Prostate gland (tissue), 2 donors: Measurements from ENCODE around the gene NCR3LG1. TPM values are rescaled to one million over a fixed set of nuclear protein-coding genes. Genes with fewer than 3 reads are reported as not detected.

Experiments used
- DNase-seq: peaks from one replicate; pipeline ENCODE4 v3.0.0-alpha.2; 2019; ENCODE audit warnings: low spot score
- H3K27ac ChIP-seq, 2 donors: fragments of 200-600 bp; sonication (generic); 2 replicates each; pipeline ENCODE4 v1.5.1; 2017 to 2019
- H3K27me3 ChIP-seq: fragments of 200-600 bp; sonication (generic); replicated peaks from 2 replicates; pipeline ENCODE4 v1.5.1; 2019; ENCODE audit not compliant: insufficient read depth
- H3K36me3 ChIP-seq, 2 donors: fragments of 200-600 bp; sonication (generic); 1 replicate in 1 of 2; 2 replicates in 1 of 2; pipeline versions ENCODE4 v1.5.1 to v1.8.1; 2017 to 2019
- H3K4me1 ChIP-seq: fragments of 200-600 bp; sonication (generic); replicated peaks from 2 replicates; pipeline ENCODE4 v1.5.1; 2019
- H3K4me3 ChIP-seq, 2 donors: fragments of 200-600 bp; sonication (generic); 2 replicates each; pipeline ENCODE4 v1.5.1; 2017 to 2019
- H3K9me3 ChIP-seq: fragments of 200-600 bp; sonication (generic); 2 replicates; pipeline ENCODE4 v1.5.1; 2017
- CTCF ChIP-seq, 4 experiments: fragments of 200-600 bp in 2 of 4; fragments of 450-650 bp in 2 of 4; sonication (generic) in 2 of 4; IDR thresholded peaks; 1 replicate in 3 of 4; 2 replicates in 1 of 4; pipeline ENCODE4 v1.5.1; 2016 to 2019; ENCODE audit warnings: antibody characterized with exemption in 4 of 4, mild to moderate bottlenecking in 2 of 4, moderate library complexity in 2 of 4
- POLR2A ChIP-seq: fragments of 450-650 bp; IDR thresholded peaks from one replicate; pipeline ENCODE4 v1.6.1; 2016; ENCODE audit warnings: antibody characterized with exemption, mild to moderate bottlenecking
- POLR2AphosphoS5 ChIP-seq: sonication (generic); formaldehyde crosslinking; IDR thresholded peaks from one replicate; pipeline ENCODE4 v1.6.1; 2017; ENCODE audit warnings: antibody characterized with exemption
- WGBS: methylation state at CpG from one replicate; pipeline ENCODE4 v1.1.5; 2018; 5-methylcytosine and 5-hydroxymethylcytosine counted together
- intact Hi-C: fragments of 100-400 bp; cut with DNase I; formaldehyde crosslinking; loops from one replicate; pipeline ENCODE4 v1.14.2; 2022
- total RNA-seq, 2 donors: library from RNA; depleted of rRNA; stranded (reverse); fragments of >200 nt; gene quantifications; one replicate each; pipeline ENCODE4 v1.1.0, GENCODE V29; 2016

The NCR3LG1 gene
- total RNA-seq, 2 donors from 2014 or later: 0.41 to 5.9 TPM

GRCh38 chr11:17412488-17413180 is 61.0 kb downstream of the NCR3LG1 start:
- intact Hi-C loops: no loop called here
- DNase-seq: no peak
- no peaks in the 10 kb centered on the region for H3K36me3 ChIP-seq
- no peaks in the 10 kb centered on the region for H3K27me3 ChIP-seq
- peaks cover 15% of the 10 kb centered on the region for H3K4me1 ChIP-seq
- TF ChIP-seq CTCF (IDR thresholded peaks at IDR 0.05) (no peak), POLR2AphosphoS5 (no peak), POLR2A (no peak)
- no peak overlapping the region for H3K4me3 ChIP-seq
- no peaks in the 10 kb centered on the region for H3K9me3 ChIP-seq
- H3K27ac ChIP-seq: peak overlapping the region in 1 of 2 donors; percentile 55
- WGBS: 71% methylated on average over 9 of the region's 9 CpGs

GRCh38 chr11:17413414-17414316 is 62.1 kb downstream of the NCR3LG1 start:
- no peak for TF ChIP-seq CTCF (IDR thresholded peaks at IDR 0.05)
- no peak for TF ChIP-seq POLR2A
- TF ChIP-seq POLR2AphosphoS5: peak; percentile 61
- H3K36me3 ChIP-seq: no peaks in the 10 kb centered on the region
- 70% methylated on average over 15 of the region's 15 CpGs for WGBS
- no peaks in the 10 kb centered on the region for H3K9me3 ChIP-seq
- peaks cover 15% of the 10 kb centered on the region for H3K4me1 ChIP-seq
- no peak overlapping the region for H3K4me3 ChIP-seq
- H3K27me3 ChIP-seq: no peaks in the 10 kb centered on the region
- peak overlapping the region in 1 of 2 donors; percentile 55 for H3K27ac ChIP-seq
- DNase-seq: peak; percentile 64
- intact Hi-C loops: no loop called here

- TF ChIP-seq POLR2A (no peak), CTCF (IDR thresholded peaks at IDR 0.05) (no peak), POLR2AphosphoS5 (no peak)
- intact Hi-C loops: no loop called here
- Histone ChIP-seq H3K27ac (peak overlapping the region in 1 of 2 donors; percentile 55), H3K4me1 (peaks cover 15% of the 10 kb centered on the region), H3K36me3 (no peaks in the 10 kb centered on the region), H3K9me3 (no peaks in the 10 kb centered on the region), H3K27me3 (no peaks in the 10 kb centered on the region), H3K4me3 (no peak overlapping the region)
- WGBS: 83% methylated on average over 8 of the region's 8 CpGs
- DNase-seq: no peak
Observed at GRCh38 chr11:17414317-17414737, 62.7 kb downstream of the NCR3LG1 start.

GRCh38 chr11:17414992-17415391 is 63.4 kb downstream of the NCR3LG1 start:
- 84% methylated on average over 3 of the region's 5 CpGs for WGBS

More at GRCh38 chr11:17414992-17415391, 63.4 kb downstream of the NCR3LG1 start:
- DNase-seq: no peak
- no peaks in the 10 kb centered on the region for H3K9me3 ChIP-seq
- H3K36me3 ChIP-seq: no peaks in the 10 kb centered on the region
- no peaks in the 10 kb centered on the region for H3K27me3 ChIP-seq
- H3K4me1 ChIP-seq: peaks cover 15% of the 10 kb centered on the region
- H3K27ac ChIP-seq: no peak overlapping the region
- TF ChIP-seq POLR2A (no peak), POLR2AphosphoS5 (no peak), CTCF (IDR thresholded peaks at IDR 0.05) (no peak)
- intact Hi-C loops: no loop called here
- H3K4me3 ChIP-seq: no peak overlapping the region
